HEK293T (cell line): ENCODE results near the gene NSMCE1.

Source experiments
- BHLHE40 ChIP-seq: fragments of 450-650 bp; IDR thresholded peaks from 2 replicates; pipeline ENCODE4 v1.6.1; 2016; ENCODE audit warnings: mild to moderate bottlenecking, moderate library complexity, borderline replicate concordance
- ELF4 ChIP-seq: fragments of 450-650 bp; IDR thresholded peaks from 2 replicates; pipeline ENCODE4 v1.6.1; 2017; ENCODE audit warnings: antibody characterized with exemption
- FOXA1 ChIP-seq: fragments of 450-650 bp; IDR thresholded peaks from 2 replicates; pipeline ENCODE4 v1.6.1; 2016; ENCODE audit warnings: mild to moderate bottlenecking
- FOXK2 ChIP-seq: fragments of 450-650 bp; IDR thresholded peaks from 2 replicates; pipeline ENCODE4 v1.6.1; 2016; ENCODE audit warnings: mild to moderate bottlenecking
- FOXM1 ChIP-seq: fragments of 450-650 bp; IDR thresholded peaks from 2 replicates; pipeline ENCODE4 v1.6.1; 2017; ENCODE audit warnings: mild to moderate bottlenecking, borderline replicate concordance
- HDGF ChIP-seq: fragments of 450-650 bp; IDR thresholded peaks from 2 replicates; pipeline ENCODE4 v1.6.1; 2017; ENCODE audit warnings: antibody characterized with exemption, borderline replicate concordance
- L3MBTL2 ChIP-seq: fragments of 450-650 bp; conservative IDR thresholded peaks from 2 replicates; pipeline ENCODE4 v1.6.1; 2016; ENCODE audit warnings: mild to moderate bottlenecking
- LEF1 ChIP-seq: fragments of 450-650 bp; IDR thresholded peaks from 2 replicates; pipeline ENCODE4 v1.6.1; 2017; ENCODE audit warnings: mild to moderate bottlenecking, borderline replicate concordance
- NFRKB ChIP-seq: fragments of 450-650 bp; IDR thresholded peaks from 2 replicates; pipeline ENCODE4 v1.6.1; 2016; ENCODE audit warnings: mild to moderate bottlenecking, moderate library complexity
- SP1 ChIP-seq: fragments of 450-650 bp; IDR thresholded peaks from 2 replicates; pipeline ENCODE4 v1.6.1; 2017
- SUZ12 ChIP-seq: fragments of 450-650 bp; IDR thresholded peaks from 2 replicates; pipeline ENCODE4 v1.6.1; 2016; ENCODE audit warnings: mild to moderate bottlenecking
- TARDBP ChIP-seq: fragments of 450-650 bp; IDR thresholded peaks from 2 replicates; pipeline ENCODE4 v1.6.1; 2016
- ZNF384 ChIP-seq: fragments of 450-650 bp; IDR thresholded peaks from 2 replicates; pipeline ENCODE4 v1.6.1; 2016
- TF ChIP-seq, protein P1 (sequence below): fragments of 450-650 bp; IDR thresholded peaks from 2 replicates; pipeline ENCODE4 v1.6.1; 2016

DNA sequence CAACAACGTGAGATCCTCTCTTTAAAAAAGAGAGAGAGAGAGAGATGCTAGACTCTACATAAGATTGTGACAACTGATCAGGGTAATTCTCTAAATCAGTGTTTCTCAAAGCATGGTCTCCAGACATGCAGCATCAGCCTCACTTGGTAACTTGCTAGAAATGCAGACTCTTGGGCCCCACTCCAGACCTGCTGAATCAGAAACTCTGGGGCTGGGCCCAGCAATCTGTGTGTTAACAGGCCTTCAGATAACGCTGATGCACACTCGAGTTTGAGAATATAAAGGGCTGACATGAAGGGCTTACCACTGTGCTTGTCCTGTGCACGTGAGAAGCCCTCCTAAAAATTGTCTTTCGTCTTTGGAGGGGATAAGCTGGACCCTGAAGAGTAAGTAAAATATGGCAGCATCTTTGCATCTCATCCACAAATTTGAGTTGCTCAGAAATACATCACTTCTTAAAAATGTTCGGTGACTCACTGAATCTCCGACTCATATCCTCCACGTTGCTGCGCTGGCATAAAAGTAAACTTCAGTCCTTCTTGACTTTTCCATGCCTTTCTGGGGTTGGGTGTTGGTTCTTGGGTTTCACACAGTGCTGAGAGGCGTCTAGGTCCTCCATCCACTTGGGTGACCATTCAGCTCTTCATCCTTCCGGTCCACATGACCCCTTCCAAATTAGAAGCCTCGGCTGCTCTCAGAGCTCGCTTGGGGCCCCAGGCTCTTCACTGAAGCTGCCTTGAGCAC is 91.4 kb downstream of the NSMCE1 start:
- TF ChIP-seq HDGF (no peak), FOXK2 (no peak), FOXM1 (no peak), TARDBP (no peak), ELF4 (no peak), LEF1 (no peak), SUZ12 (no peak), BHLHE40 (no peak), ZNF384 (no peak), NFRKB (no peak), L3MBTL2 (no peak), SP1 (no peak), FOXA1 (no peak)
- TF ChIP-seq, protein P1, sequence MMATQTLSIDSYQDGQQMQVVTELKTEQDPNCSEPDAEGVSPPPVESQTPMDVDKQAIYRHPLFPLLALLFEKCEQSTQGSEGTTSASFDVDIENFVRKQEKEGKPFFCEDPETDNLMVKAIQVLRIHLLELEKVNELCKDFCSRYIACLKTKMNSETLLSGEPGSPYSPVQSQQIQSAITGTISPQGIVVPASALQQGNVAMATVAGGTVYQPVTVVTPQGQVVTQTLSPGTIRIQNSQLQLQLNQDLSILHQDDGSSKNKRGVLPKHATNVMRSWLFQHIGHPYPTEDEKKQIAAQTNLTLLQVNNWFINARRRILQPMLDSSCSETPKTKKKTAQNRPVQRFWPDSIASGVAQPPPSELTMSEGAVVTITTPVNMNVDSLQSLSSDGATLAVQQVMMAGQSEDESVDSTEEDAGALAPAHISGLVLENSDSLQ, result no peak
